Stimulated activated CD4-positive, alpha-beta T cell treated with anti-CD3 and anti-CD28 coated beads, Interleukin-2, amount 100 ng/mL, for 24 hours (primary cell): Measurements from ENCODE around the gene NTMT1.

Source experiments
- DNase-seq, 2 donors: peaks; one replicate each; pipeline ENCODE4 v3.0.0-alpha.2; 2020

Gene NTMT1

DNA sequence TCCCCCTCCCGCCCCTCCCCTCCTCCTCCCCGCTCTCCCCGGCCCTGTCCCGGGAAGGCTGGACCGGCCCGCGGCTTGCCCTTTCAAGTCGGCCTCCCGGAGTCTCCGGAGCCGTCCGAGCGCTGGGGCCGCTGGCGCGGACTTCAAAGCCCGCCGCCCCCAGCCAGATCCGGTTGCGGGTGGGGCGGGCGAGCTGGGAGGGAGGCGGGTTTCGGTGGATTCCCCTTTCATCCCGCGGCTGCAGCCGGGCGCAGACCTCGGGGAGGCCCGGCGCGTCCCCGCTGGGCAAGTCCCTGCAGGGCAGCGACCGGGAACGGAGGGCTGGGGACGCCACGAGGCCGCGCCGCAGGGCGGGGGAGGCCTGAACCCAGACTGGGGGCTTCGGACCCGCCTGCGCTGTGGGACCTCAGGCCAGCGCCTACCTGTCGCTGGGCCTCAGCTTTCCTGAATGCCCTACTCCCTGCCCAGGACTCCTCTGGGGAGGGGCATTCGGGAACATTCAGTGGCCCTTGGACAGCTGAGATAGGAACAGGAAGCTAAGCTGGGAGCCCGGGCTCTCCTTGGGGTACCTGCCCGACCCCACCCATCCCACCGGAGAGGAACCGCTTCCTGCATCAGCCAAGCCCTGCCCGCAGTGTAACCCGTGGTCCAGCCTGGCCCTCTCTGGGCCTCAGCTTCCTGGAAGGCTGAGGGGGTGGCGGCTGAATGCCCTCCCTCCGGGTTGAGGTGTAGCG, 28.4 kb upstream of the NTMT1 start:
- peak in 1 of 2 donors; percentile 34 for DNase-seq

DNA sequence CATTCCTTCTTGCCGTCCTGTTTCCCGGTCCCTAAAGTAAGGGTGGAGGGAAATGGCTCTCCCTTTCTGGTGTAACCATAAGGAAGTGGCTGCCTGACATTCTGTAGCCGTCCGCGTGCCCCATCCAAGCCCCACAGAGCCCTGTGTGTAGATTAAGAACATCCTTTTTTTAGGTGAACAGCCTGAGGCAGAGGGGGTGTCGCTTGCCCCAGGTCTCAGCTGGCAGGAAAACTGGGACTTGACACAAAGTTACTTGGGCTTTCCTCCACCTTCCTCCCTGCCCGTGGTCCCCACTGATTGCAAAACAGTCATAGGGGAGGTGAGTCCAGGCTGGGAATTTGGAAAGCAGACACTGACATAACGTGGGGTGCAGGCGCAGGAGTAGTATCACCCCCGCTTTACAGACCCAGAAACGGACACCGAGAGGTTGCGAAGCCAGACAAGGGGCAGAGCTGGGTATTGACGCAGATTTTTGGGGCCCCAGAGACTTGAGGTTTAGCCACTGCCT, 27.8 kb upstream of the NTMT1 start:
- no peak for DNase-seq

DNA sequence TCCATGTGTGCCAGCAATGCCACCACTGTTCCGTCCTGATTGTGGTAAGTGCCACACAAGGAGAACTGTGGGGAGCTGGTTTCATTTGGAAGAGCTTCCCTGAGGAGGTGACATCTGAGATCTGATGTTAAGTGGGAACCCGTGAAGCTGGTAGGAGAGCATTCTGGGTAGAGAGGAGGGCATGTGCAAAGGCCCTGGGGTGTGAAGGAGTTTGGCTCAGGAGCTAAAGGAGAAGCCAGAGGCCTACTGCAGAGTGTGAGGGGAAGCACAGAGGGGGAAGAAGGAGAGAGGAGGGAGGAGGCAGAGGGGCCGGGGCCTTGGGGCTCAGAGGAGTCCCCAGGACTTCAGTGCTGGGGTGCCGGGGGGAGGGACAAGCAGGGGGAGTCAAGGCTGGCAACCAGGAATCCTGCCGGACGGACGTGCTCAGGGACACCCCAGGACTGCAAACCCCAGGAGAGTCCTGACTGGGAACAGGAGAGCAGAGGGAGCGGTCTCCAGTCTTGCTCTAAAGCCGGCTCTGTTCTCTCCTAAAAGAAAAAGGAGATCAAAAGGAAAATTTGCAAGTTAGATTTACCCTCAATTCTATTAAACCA, 24.8 kb upstream of the NTMT1 start:
- DNase-seq = no peak

DNA sequence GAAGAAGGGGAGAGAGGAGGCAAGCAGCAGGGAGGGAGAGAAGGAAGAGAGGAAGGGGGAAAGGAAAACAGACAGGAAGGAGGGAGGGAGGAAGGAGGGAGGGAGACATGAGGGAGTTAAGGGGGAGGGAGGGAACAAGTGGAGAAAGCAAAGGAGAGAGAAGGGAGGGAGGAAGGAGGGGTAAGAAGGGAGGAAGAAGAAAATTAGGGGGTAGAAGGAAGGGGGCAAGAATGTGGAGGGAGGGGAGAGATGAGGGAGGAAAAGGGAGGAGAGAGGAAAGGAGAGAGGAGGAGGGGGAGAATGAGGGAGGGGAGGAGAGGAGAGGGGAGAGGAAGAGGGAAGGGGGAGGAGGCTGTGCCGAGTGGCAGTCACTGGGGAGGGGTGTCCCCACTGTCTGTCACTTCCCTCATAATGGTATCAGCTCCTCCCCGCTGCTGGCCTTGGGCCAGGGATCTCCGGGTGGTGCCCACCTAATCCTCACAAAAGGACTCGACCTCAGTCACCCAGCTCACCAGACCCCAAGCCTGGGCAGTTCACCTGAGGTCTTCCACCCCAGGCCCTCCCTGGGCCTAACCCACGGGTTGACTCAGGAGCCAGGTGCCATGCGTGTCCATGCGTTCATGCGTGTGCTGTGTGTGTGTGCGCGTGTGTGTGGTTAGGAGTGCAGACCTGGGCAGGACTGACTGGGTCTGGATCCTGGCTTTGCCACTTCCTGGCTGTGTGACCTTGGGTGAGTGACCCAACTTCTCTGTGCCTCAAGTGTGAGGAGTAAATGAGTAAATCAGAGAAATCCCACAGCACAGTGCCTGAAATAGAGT, 23.2 kb upstream of the NTMT1 start:
- DNase-seq = no peak

DNA sequence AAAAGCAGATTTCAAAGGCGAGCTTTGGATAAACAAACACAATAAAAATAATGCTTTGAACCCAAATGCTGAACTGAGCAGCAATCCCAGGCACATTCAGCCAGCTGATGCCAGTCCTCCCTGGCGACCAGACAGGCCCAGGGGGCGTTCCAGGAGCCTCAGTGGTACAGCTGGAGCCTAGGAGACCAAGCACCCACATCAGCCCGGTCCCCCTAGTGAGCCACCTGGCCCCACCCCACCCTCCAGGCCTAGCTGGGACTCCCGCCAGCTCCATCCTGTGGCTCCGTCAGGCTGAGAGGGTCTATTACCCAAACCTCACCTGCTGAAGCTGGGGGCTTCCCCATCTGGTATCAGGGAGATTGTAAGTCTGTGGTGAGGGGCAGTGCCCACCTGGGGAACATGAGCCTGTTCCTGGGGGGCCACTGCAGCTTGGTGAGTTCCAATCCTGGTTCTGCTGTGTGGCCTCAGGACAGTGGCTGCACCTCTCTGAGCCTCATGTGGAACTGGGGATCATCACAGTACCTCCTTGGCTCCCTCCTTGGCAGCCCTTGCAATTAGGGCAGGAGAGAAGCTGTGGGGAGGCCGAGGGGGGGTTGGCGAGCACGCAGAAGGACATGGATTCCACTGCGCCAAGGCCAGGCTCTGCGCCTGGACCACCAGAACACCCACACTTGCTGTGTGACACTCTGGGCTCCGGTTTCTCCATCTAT, 21.8 kb upstream of the NTMT1 start:
- no peak for DNase-seq

DNA sequence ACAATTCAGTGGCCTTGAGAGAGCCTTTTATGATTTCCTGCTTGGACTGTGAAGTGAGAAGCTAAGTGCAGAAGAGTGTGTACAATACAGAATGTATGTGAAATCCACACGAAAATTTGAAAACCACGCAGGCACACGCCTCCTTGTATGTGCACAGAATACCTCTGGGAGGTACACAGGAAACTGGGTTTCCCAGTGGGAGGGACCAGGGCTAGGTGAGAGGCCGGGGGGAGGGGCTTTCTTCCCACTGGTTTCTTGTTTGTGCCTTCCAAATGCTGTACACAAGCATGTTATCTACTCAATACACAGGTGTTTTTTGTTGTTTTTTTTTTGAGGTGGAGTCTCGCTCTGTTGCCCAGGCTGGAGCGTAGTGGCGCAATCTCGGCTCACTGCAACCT, 21.2 kb upstream of the NTMT1 start:
- DNase-seq = no peak

DNA sequence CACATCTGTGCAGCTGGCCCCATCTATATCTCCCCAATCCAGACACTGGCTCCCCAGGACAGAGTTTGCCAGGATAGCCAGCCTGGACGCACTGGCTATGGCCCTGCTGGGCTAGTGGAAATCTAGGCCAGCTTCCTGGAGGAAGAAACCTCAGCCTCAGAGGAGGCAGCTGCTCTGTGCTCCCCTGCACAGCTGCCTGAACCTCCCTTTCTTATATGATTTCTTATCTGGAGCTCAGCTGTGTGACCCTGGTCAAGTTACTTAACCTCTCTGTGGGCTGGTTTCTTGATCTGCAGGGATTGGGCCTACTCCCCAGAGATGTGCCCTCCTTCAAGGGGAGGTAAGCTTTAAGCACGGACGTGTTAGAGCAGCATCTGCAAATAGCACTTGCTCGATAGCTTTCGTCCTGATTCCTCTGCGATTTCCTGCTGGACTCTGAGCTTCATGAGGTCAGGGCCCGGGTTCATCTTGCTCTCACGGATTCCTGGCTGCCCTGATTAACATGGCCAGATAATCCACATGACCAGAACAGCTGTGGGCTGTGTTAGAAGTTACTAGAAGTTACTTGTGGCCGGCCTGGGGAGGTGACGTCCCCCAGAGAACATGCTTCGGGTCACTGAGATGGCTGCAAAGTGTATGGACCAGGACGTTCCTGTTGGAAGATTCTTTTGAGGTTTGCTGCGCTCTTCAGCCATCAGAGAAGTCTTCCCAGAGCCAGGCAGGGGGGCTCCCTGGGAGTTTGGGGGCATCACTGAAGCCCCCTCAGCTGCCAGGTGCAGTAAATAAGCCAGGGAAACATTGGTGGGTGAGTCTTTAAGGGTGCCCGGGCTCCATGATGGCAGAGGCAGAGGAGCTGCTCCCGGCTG, 19.6 kb upstream of the NTMT1 start:
- no peak for DNase-seq

DNA sequence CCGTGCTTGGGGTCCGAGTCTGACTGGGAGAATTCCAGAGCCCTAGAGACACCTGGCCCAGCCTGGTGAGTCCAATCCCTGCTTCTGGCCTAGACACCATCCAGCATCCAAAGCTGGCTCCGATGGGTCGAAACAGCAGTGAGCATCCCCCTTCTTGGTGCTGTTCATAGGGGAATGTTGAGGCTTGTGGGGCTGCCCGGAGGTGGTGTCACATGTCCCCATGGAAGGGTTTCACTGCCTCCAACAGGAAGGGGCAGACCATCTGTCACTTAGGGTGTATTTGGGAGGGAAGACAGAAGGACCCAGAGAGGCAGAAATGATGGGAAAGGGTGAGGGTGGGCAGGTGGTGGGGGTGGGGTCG, 19.0 kb upstream of the NTMT1 start:
- no peak for DNase-seq

DNA sequence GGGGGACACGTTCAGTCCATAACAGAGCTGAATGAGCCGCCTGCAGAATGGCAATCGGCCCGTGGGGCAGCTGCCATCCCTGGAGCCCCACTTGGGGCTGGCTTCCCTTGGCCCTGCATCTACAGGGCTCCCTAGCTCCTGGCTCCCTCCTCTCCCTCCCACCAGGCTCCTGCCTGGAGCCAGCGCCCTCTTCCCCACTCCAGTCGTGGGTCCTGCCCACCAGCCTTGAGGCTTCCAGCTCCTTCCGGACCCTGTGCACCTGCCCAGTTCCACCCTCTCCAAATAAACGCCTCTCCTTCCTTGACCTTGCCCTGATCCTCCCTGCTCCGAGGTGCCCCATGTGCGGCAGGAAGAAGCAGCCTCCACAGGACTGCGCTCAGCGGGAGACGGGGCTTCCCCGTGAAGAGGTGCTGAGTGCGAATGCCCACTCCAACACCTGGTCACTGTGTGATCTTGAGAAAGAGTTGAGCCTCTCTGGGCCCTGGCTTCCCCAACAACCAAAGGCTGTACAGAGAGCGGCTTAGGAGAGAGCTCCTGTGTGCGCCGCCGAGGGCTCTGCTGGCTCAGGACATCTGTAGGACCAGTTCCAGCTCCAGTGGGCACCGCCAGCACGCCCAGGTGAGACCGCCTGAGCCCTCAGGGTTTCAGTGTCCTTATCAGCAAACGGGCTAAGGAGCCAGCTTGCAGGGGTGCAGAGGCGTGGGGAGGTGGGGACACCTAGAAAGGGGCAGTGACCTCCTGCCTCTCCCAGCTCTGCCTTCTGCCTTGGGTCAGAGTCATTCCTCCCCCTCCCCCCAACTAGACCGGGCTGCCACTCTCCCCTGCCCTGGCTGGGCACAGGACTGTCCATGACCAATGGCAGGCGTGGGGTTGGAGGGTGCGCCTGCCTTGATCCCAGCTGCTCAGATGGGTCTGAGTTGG, 17.1 kb upstream of the NTMT1 start:
- DNase-seq = no peak

DNA sequence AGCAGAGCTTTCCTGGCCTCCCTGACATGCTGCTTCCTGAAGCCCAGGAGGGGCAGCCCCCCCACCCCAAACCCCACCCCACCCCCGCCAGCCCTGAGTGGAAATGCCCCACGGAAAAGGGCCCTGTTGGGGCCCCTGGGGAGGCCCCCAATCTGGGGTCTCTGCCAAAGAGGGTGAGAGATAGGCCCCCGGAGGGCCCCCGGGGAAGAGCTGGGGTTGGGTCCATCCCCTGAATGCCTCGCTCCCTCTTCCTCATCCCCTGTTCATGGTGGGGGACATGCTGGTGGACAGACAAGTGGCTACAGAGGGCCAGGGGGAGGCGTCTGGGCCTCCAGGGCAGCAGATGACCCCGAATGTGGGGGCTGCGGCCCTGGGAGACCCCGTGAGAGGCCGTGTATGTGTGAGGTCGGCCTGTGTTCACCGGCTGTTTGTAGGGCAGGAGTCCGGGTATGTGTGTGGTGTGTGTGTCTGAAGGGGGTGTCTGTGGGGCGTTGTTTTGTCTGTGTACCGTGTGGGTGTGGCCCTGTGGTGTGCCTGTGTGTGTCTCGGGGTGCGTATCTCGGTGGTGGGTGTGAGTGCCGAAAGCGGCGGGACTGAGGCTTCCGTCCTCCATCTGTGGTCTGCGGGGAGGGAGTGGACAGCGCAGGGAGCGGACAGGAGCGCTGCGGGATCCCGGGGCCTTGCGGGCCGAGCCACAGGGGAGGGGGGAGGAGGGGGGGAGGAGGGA, 16.3 kb upstream of the NTMT1 start:
- peak; percentile 47 to 61 for DNase-seq

DNA sequence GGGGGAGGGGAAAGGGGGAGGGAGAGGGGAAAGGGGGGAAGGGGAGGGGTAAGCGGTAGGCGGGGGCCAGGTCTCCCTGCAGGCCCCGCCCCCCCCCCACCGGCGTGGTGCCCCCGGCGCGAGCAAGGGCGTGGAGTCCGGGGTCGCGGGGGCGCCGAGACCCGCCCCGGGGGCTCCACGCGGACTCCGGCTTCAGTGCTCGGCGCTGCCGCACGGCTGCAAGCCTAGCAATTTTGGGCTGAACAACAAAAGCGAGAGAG, 15.8 kb upstream of the NTMT1 start:
- no peak for DNase-seq

DNA sequence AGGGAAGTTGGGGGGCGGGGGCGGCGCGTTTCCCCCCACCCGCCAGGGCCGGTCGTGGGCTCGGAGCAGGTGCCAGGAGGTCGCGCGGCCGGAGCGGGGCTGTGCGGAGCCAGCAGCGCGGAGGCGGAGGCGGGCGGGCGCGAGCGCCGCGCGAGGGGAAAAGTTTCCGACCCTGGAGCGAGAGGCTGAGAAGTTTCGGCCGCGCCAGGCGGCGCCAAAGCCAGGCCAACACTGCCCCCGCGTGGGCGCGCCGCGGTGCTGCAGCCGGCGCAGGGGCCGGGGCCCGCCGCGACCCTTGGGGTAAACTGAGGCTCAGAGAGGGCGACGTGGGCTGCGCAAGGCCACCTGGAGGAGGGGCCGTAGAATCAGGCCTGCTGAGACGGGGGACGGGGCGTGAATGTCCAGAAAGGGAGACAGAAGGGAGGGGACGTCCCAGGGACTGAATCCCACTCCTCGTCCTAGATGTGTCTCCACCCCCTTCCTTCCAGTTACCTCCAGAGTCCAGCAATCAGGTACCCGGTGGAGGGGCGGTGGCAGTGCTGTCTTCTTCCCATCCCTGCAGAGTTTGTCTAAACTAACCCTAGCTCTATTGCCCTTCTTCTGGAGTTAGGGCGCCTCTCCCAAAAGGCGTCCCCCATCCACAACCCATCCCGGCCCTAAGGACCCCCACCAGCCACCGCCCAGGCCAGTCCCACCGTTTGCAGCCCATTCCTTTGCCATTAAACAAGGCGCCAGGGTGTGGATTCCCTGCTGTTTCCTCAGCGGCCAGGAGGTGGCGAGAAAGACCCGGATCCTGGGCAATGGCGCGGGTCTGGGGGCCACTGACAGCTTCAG, 15.3 kb upstream of the NTMT1 start:
- DNase-seq = peak; percentile 75 to 82

DNA sequence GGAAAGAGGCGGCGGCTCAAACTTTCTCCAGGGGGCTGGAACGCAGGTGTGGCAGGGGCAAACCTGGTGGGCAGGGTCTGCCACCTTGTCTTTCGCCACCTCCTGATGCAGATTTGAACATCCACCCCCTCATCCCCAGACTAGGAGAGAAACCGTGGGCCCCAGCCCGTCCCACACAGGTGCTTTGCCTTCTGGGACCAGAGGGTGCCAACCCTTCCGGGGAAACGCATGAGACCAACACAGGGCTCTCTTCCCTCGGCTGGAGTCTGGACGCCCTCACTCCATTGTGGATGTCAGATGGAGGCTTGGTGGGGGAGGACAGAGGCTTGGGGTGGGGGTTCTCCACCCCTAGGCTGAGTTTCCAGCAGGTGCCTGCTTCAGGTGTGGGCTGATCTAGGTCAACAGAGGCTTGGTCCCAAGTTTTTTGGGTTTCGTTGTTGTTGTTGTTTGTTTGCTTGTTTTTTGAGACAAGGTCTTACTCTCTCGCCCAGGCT, 14.6 kb upstream of the NTMT1 start:
- DNase-seq = no peak

DNA sequence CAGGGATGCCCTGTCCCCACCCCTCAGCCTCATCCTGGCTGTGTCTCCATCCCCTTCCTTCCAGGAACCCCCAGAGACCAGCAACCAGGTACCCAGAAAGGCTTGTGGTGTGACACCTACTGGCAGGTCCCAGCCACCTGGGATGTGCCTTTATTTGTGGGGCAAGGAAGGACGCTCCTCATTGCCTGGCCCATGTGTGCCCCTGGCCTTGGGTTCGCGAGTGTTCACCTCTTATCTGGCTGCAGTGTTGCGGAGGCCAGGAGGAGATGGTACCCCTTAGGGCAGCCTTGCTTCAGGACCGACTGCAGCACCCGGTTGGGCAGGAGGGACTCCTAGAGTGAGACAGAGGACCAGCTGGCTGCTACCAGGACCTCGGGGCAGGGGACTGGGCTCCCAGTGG, 13.8 kb upstream of the NTMT1 start:
- DNase-seq = no peak

DNA sequence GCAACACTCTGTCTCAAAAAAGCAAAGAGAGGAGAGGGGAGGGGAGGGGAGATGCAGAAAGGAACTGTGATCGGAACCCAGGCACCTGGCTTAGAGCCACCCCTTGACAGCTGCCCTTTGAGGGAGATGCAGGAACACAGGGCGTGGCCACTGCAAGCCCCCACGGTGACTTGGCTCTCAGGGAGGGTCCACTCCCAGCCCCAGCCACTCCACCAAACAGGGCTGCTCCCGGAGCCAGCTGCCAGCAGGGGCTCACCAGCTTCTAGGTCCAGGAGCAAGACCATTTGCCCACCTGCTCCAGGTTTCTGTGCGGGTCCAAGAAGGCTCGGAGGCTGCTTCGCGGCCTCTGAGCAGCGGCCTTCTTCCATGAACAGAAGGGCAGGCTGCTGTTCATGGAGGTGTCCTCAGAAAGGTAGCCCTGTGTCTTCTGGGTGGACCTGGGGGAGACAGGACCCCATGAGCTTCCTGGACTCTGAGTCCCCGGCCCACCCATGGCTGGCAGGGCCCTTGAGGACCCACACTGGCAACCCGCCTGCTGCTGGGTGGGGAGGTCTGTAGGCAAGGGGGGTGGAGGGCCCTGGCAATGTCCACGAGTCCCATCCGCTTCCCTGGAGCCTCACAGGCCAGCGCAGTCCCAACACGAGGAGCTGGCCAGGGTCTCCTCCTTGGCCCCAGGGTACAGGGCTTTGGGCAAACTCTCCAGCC, 13.0 kb upstream of the NTMT1 start:
- DNase-seq = no peak

DNA sequence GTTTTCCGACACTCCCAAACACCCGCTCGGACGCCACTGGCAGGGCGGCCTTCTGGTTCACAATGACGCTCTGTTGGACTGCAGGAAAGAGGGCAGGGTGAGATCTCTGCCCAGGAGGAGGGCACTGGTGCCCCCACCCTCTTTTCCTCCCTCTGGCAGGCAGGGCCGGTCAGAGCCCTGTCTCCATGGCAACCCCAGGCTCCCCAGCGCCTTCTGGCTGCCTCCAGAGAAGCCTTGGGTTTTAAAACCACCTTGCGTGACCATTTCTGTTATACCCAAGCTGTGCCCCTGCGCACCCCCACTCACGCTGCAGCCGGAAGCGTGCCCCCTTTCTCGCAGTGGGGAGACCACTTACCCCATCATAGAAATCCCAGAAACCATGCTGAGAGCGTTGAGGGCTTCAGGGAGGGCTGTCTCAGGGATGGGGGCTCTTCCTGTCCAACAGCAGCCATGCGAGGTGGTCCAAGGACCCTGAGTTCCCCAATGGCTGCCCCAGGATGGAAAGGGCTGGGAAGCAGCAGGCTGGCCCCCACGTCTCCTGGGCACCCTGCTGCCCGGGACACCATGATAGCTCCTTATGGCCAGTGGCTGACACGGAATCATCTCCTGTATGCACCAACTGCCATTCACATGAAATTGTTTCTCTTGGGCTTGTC, 12.3 kb upstream of the NTMT1 start:
- DNase-seq = no peak

DNA sequence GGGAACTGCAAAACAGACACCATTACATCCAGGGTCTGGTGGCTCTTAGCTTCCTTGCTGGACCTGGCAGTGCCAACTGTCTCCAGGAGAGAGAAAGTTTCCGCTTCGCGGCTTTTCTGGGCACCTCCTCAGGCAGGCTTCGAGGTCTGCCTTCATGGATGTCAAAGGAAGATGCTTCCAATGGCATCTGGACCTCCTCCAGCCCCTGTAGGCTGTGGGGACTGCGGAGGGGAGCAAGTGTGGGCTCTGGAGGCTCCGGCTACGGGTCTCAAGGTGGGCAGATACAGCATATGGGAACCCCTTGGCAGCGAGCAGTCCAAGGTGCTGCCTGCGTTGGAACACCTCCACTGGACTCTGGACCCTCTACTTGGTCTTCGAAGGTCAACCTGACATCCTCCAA, 11.0 kb upstream of the NTMT1 start:
- DNase-seq = no peak
